ENCODE results near the gene GRHL3. TPM values are rescaled to one million over a fixed set of nuclear protein-coding genes. Genes with fewer than 3 reads are reported as not detected.

The GRHL3 gene
- total RNA-seq, 1 experiment from 2014 or later: not detected

DNA sequence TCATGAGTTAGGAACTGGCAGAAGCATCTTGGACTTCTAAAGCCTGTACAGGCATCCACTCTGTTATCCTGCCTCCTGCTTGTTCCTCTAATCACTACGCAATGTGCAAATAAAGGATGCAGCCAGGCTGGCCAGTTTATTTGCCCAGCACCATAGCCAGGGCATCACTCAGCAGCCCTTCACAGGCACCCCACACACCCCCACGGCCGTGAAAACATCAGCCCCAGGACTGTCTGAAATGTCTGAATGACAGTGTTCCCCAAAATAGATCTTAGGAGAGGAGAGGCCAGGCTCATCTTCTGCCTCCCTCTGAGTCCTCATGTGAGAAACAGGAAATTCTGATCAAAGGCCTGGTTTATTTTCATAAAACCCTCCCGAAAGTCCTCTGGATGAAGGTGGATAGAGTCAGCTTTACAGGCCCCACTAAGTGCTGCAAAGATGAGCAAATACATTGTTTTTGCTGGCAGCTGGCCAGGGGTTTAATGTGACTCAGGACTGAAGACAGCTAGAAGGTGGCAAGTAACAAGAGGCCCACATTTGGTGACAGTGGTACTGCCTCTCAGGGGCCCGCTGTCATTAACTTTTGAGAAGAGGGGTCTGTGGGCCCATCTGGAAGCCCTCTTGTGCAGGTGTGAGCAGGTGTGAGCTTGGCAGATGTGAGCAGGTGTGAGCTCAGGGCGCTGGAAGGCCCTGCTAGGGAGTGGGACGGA lies 32.9 kb downstream of the GRHL3 start:
- no peak for DNase-seq (ENCODE audit: low read depth, low spot score)
- in situ Hi-C loops (cut with HindIII; ENCODE audit: low pct_unique_long_range_greater_than_20kb, low sequenced_read_pairs): no loop called here

DNA sequence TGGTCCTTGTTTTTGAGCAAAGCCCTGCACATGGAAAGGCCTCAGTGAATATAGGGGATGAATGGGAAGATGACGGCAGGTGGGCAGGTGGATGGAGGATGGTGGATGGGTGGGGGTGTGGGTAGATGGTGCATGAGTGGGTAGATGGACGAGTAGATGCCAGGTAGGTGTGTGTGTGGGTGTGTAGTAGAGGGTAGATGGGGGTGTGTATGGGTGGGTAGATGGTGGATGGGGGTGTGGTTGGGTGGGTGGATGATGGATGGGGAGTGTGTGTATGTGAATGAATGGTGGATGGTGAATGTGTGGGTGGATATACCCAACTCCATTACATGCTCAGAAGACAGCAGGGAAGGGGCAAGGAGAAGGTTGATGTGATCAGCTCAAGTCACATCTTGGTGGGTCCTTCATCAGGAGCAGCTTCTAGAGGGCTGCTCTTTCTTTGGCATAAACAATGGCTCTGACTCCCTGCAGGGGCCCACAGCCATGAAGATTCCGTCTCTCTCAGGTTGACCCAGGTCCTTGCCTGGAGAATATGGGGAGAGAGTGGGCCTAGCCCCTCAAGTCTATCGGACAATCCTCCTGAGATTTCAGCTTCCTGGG lies 34.2 kb downstream of the GRHL3 start:
- in situ Hi-C loops (cut with HindIII; ENCODE audit: low pct_unique_long_range_greater_than_20kb, low sequenced_read_pairs): no loop called here
- DNase-seq (ENCODE audit: low read depth, low spot score): no peak

DNA sequence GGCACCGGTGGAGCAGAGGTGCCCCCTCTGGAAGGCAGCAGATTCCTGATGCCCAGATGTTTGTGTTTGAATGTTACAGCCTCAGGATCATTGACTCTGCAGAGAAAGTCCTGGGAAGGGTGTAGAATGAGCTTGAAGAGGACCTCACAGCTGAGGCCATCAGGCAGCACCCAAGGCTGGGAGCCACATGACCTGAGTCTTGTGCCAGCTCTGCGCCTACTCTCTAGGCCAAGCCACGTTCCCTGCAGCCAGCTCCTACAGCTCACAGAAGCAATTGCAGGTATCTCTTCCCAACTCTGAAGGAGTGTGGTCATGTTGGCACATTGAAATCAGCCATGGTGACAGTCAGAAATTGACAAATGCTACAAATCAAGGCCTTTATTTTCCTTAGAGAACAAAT lies 36.3 kb downstream of the GRHL3 start:
- in situ Hi-C loops (cut with HindIII; ENCODE audit: low pct_unique_long_range_greater_than_20kb, low sequenced_read_pairs): no loop called here

DNA sequence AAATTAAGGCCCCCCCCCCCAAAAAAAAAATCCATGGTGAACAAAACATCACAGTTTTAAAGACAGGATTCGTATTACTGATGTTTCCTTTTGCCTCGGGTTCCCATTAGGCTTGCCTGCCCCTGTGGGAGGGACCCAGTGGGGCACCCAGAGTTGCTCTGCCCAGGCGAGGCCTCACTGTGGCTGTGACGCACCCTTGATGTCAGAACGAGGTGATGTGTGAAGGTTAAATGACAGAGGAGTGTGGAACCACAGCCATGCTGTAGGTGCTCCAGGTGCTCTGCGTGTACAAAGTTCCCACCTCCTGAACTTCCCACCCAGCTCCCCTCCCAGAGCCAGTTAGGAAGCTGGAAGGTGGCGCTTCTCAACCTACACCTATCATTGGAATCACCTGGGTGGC lies 37.9 kb downstream of the GRHL3 start:
- in situ Hi-C loops (cut with HindIII; ENCODE audit: low pct_unique_long_range_greater_than_20kb, low sequenced_read_pairs): no loop called here
- DNase-seq (ENCODE audit: low read depth, low spot score): no peak

More for the DNA sequence above, 36.3 kb downstream of the GRHL3 start:
- no peak for DNase-seq (ENCODE audit: low read depth, low spot score)

DNA sequence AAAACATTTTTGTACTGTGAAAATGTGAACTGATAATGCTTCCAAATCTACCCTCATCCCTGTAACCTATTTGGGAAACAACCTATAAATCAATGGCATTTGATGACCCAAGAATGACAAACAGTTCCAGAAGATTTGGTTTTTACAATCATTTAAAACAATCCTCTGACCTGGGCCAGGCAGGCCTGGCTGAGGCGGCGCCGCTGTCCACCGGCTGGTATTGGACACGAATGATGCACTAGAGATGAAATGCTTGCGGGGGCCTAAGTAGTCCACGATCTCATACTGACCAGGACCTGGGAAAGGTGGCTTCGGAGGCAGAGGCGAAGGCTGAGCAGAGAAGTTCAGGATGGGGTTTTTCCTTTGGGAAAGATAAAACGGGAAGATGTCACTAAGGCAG lies 41.5 kb downstream of the GRHL3 start:
- DNase-seq (ENCODE audit: low read depth, low spot score): no peak
- in situ Hi-C loops (cut with HindIII; ENCODE audit: low pct_unique_long_range_greater_than_20kb, low sequenced_read_pairs): no loop called here

DNA sequence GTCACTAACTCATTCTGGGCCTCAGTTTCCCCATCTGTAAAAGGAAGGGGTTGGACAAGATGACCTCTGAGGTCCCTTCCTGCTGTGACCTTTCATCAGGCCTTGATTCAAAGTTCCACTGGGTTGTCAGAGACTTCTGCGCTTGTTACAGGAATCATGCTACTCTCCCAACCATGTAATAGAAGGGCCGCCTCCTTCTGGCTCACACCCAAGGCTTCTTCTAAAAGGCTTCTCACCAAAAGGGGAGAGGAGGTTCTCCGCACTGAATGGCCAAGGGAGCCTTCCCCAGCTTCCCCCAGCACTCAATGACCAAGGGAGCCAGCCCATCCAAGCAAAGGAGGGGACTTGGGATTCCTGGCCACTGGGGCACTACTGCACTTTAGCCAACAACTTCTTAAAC lies 42.7 kb downstream of the GRHL3 start:
- DNase-seq (ENCODE audit: low read depth, low spot score): no peak
- in situ Hi-C loops (cut with HindIII; ENCODE audit: low pct_unique_long_range_greater_than_20kb, low sequenced_read_pairs): no loop called here

DNA sequence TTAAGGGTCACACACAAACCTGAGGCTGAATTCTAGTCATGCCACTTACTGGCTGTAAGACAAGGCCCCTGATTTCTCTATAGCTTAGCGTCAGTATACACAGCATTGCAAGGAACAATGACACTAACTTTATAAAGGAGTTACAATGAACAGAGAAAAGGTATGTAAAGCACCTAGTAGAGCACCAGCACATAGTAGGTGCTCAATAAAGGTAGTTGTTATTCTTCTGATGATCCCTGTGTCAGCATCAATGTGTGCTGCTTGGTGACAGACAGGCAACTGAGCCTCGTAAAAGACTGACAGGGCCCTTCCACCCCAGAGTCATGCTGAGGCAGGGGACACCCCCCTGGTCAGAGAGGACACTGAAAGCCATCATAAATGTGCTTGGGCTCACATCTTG lies 43.2 kb downstream of the GRHL3 start:
- in situ Hi-C loops (cut with HindIII; ENCODE audit: low pct_unique_long_range_greater_than_20kb, low sequenced_read_pairs): no loop called here
- DNase-seq (ENCODE audit: low read depth, low spot score): no peak

DNA sequence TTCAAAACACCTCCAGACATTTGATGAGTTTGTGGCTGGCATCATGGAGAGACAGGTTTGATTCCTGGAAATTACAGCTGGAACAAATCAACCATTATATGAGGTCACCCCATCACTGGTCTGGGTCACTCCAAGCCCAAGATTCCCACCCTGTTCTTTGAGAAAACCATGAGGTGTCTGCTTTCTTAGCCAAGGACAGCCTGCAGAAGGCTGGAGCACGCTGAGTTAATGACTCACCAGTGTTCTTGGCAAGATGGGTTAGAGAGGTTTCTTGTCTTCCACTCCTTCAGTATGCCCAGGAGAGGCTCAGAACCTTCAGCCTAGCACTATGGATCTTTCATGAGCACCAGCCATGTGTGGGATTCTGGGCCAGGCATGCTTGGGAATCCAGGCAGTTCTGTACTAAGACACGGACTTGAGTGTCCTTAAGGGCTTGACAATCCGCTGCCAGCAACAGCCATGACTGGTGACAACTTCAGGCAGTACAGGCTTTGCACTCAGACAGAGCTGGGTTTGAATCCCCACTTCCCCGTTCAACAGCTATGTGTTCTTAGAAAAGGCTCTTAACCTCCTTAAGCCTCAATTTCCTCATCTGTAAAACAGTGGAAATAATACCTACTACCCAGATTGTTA lies 43.9 kb downstream of the GRHL3 start:
- no peak for DNase-seq (ENCODE audit: low read depth, low spot score)
- in situ Hi-C loops (cut with HindIII; ENCODE audit: low pct_unique_long_range_greater_than_20kb, low sequenced_read_pairs): no loop called here

DNA sequence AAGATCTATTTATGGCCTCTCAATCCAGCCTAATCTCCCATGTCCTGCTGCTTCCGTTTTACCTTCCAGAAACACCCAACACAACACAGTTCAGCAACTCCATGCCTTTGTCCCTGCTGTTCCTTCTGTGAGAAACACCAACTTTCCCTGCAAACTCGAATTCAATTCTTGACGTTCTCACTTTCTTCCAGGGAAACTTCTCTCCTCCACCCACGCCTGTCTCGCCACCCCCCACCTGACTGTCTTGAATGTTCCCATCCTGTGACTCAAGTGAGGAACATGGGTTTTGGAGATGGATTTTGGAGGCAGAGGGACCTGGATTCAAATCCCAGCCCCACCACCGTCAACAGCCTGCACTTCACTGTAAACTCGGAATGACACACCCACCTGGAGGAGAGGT lies 44.8 kb downstream of the GRHL3 start:
- in situ Hi-C loops (cut with HindIII; ENCODE audit: low pct_unique_long_range_greater_than_20kb, low sequenced_read_pairs): no loop called here
- DNase-seq (ENCODE audit: low read depth, low spot score): no peak

DNA sequence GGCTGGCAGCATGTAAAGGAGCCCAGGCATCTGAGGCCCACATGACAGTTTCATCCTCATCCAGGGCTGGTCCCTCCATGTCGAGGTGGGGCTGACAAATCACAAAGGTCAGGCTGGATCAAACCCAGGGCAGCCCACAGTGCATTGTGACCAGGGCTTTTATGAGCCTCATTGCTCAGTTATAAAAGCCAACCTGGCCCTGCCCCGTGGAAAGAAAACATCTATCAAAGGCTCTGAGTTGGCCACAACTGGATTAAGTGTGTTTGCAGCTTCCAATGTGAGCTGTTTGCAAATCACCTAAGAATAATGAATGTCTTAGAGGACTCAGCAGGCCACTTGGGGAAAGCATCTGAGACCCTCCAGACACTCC lies 45.4 kb downstream of the GRHL3 start:
- DNase-seq (ENCODE audit: low read depth, low spot score): no peak
- in situ Hi-C loops (cut with HindIII; ENCODE audit: low pct_unique_long_range_greater_than_20kb, low sequenced_read_pairs): no loop called here

DNA sequence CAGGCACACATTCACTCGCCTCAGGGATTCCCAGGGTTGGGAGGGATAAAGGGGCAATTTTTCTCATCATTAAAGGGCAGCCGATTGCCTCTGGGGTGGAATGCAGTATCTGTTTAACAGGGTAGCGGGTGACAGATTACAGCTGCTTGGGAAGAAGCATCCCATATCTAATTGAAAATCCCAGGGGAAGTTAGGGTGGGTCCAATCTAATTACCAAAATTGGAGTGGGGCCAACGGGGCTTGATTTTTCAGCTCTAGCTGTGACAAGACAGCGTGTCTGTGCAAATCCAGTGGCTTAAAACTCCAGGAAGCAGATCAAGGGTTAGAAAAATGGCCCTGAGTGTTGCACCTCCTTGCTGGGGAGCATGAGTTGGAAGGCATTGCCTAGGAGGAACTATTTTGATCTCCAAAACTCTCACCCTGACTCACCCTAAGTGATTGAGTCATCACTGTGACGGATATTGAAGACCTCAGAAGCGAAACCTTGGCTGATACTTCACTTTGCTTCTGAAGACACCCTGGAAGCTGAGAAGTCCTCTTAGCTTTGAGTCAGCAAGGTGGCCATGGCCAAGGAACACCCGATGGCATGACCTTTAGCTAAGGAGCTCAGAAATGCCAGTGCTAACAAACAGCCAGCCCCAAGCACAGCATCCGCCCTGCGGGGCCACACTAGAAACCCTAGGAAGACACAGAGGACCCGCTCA lies 46.0 kb downstream of the GRHL3 start:
- in situ Hi-C loops (cut with HindIII; ENCODE audit: low pct_unique_long_range_greater_than_20kb, low sequenced_read_pairs): no loop called here
- DNase-seq (ENCODE audit: low read depth, low spot score): no peak

DNA sequence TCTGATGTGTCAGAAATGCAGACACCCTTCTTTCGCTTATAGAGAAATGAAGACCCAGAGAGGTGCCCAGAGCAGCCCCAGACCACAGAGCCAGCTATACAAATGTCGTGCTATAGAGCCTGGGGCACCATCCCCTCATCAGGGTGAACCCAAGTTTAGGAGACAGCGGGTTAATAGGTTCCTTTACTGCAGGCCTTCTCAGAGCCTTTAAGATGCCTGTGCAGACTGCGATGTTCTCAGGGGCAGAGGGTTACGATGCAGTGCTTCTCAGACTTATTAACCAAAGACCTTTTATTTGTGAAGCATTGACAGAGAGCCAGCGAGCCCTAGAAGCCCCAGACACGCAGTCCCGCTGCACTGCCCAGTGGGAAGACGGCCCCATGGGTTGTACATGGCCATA lies 47.5 kb downstream of the GRHL3 start:
- DNase-seq (ENCODE audit: low read depth, low spot score): no peak
- in situ Hi-C loops (cut with HindIII; ENCODE audit: low pct_unique_long_range_greater_than_20kb, low sequenced_read_pairs): no loop called here

DNA sequence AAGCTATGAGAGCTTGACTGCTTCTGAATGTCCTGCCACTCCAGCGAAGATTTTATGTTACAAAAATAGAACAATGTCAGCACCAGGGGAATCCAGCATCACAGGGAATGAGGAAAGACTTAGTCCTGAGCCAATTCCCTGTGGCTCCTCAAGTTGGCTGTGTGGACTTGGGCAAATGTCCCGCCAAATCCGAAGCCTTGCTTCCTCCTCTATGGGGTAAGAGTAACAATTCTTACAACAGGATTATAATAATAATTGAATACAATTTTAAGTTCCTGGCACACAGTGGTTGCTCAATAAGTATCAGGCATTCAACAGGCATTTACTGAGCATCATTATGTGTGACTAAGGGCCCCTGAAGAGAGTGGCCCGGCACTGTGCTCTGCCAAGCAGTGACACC lies 50.0 kb downstream of the GRHL3 start:
- in situ Hi-C loops (cut with HindIII; ENCODE audit: low pct_unique_long_range_greater_than_20kb, low sequenced_read_pairs): no loop called here
- no peak for DNase-seq (ENCODE audit: low read depth, low spot score)

DNA sequence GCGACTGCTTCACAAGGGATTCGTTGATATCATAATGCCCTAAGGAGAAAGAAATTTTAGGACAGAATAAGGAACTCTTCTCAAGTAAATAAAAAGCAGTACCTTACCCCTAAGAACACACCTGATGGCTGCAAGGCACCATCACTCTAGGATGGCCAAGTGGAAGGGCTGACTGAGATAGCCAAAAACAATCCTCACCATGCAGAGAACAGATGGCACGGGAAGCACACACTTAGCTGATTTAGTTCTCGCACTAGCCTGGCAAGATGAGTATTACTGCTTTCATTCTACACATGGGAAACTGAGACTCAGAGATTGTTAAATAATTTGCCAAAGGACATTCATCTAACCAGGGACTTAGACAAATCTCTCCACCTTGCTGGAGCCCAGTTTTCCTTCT lies 50.6 kb downstream of the GRHL3 start:
- DNase-seq (ENCODE audit: low read depth, low spot score): no peak
- in situ Hi-C loops (cut with HindIII; ENCODE audit: low pct_unique_long_range_greater_than_20kb, low sequenced_read_pairs): no loop called here

DNA sequence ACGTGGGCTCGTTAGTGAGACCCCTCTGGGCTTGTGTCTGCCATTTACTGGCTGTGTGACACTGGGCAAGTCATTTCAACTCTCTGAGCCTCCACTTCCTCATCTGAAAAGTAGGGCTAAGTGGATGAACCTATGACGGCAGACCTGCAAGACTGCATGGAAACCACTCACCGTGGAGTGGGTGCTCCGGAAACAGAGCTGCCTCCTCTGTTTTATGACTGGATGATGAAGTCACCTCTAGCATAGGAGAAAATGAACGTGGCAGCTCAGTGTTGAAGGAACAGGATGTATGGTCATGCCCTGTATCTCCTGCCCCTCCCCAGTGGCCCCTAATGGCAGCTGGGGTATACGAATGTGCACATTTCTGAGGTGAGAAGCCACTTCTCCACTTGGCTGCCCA lies 53.9 kb downstream of the GRHL3 start:
- DNase-seq (ENCODE audit: low read depth, low spot score): no peak
- in situ Hi-C loops (cut with HindIII; ENCODE audit: low pct_unique_long_range_greater_than_20kb, low sequenced_read_pairs): no loop called here

DNA sequence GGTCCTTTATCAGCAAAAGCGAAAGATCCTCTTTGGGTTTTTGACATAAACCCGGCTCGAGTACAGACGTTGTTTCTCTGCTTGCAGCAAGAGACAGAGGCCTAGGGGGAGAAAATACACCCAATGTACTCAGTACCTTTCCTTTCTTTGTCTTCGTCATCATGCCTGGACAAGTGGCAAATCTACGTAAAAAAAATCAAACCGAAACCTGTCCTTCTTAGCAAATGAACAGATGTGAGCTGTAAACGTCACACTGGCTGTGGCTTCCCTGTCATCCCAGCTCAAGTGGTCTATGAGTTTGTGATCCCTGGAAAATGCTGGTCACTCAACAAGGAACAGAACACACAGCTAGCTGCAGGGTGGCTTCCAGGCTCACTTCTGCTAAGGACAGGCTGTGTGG lies 54.6 kb downstream of the GRHL3 start:
- in situ Hi-C loops (cut with HindIII; ENCODE audit: low pct_unique_long_range_greater_than_20kb, low sequenced_read_pairs): no loop called here

DNA sequence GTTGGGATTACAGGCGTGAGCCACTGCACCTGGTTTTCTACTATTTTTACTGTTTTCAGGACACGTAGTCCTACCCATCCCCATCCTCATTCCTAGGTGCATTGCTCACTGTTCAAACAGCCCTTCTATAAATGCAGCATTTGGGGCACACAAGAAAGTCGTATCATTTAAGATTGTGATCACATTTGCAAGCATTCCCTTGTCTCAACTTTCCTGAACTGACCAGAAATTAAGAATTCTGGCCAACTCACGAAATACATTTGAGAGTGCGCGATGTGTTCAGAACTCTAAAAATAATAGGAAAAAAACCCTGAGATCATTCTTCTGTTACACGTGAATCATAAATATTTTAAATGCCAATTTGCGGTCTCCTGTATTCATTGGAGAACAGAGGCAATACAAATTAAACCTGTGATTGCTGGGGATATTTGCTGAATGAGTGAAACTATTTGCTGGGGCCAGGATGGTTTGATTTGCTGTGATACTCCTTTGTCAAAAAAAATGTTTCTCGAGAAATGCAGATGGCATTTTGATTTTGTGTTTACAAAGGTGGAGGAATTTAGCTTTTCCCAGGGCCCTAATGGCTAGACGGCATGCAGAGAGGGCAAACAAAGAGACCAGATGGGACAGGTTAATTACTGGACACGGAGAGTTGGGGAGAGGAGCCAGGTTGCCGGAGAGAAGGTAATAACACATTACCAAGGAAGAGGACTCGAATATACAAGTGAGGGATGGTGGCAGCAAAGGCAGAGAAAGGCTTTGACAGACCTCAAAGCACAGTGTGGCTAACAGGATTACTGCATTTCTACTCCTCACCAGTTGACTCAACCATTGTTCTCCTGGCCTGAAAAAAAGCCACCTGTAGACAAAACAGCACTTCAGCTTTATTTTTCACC lies 56.0 kb downstream of the GRHL3 start:
- DNase-seq (ENCODE audit: low read depth, low spot score): no peak
- in situ Hi-C loops (cut with HindIII; ENCODE audit: low pct_unique_long_range_greater_than_20kb, low sequenced_read_pairs): no loop called here

More for the DNA sequence above, 54.6 kb downstream of the GRHL3 start:
- no peak for DNase-seq (ENCODE audit: low read depth, low spot score)
